HG03457 (cell line): ENCODE results near the gene SEMA4C.
A peak's percentile ranks its signal among the peaks of the same experiment; 100 is the strongest.

Experiments used
- ATAC-seq: cut with Tn5 transposase; IDR thresholded peaks from one replicate; pipeline ENCODE4 v1.9.1; 2021; ENCODE audit warnings: moderate number of reproducible peaks; ENCODE audit not compliant: unreplicated experiment

The SEMA4C gene

GRCh38 chr2:96824079-96824870, 45.6 kb downstream of the SEMA4C start:
- ATAC-seq = no peak

DNA sequence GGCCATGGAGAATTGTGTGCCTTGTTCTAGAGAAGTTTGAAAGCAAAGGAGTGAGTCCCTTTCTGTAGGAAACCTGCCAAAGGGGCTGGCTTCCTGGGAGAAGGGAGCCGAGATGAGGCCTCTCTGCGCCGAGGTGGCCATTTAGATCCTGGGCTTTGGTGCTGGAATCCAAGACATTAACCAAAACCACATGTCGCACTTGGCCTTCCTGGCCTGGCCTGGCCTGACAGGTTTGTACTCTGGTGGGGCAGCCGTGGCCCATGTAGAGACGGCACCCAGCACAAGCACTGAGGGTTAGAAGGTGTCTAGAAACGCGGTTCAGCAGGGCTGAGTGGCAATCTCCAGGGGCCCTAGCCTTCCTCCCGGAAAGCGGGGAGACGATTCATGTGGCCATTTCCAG, 46.7 kb downstream of the SEMA4C start:
- ATAC-seq = no peak

- no peak for ATAC-seq
These were observed 47.1 kb downstream of the SEMA4C start for GRCh38 chr2:96822786-96823185.

GRCh38 chr2:96821113-96821675, 48.7 kb downstream of the SEMA4C start:
- ATAC-seq = no peak

DNA sequence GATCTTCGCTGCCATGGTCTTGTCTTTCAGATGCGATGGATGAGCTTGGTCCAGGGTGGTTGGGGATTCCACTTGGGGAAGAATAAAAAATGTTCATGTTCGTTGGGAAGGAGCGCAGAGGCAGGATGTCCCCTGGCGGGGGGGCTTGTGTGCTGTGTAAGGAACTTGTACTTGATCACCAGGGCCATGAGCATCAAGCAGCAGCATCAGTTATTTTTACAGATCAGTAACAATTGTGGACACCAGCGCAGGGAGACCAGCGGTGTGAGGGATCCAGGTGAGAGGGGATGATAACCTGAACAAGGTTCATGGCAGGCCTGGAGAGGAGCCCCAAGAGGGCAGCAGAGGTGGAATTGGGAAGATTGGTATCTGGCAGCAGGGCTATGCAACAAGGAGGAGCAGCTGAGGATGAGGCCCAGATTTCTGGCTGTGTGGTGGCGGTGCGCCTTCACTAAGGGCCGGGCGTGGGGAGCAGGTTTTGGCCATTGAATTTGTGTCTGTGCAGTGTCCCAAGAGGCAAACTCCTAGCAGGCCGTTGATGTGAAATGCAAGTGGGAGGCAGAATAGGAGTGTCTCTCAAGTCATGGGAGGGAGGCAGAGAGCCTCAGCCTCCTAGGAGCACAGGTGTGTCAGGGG, 49.9 kb downstream of the SEMA4C start:
- no peak for ATAC-seq

- ATAC-seq = no peak
These were observed 50.6 kb downstream of the SEMA4C start for GRCh38 chr2:96819128-96819875.

DNA sequence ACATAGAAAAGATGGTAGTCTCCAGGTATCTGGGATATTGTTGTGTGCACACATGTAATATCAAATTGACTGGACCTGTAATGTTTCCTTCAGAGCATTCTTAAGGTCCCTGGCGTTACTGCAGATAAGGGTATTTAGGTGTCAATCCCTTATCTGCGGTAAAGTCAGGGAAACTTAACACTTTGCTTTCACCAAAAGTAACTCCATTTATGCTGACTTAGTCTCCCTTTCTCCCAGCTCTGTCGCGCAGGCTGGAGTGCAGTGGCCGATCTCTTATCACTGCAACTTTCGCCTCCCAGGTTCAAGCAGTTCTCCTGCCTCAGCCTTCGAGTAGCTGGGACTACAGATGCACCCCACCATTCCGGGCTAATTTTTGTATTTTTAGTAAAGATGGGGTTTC, 52.0 kb downstream of the SEMA4C start:
- no peak for ATAC-seq

DNA sequence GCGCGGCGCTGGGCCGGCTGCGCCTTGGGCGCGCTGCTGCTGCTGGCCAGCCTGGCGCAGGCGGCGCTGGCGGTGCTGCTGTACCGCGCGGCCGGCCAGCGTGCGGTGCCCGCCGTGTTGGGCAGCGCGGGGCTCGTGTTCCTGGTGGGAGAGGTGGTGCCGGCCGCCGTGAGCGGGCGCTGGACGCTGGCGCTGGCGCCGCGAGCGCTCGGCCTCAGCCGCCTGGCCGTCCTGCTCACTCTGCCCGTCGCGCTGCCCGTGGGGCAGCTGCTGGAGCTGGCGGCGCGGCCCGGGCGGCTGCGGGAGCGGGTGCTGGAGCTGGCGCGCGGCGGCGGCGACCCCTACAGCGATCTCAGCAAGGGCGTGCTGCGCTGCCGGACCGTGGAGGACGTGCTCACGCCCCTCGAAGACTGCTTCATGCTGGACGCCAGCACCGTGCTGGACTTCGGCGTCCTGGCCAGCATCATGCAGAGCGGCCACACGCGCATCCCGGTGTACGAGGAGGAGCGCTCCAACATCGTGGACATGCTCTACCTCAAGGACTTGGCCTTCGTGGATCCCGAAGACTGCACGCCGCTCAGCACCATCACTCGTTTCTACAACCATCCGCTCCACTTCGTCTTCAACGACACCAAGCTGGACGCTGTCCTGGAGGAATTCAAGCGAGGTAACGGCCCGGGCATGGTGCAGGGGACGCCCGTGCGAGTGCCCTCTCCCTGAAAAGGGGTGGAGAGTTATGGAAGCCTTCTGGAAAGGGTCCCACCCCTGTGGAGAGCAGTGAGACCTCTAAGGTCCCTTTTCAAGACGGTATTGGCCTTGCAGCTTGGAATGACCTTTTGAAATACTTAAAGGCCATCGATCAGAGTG, 52.8 kb downstream of the SEMA4C start:
- no peak for ATAC-seq

DNA sequence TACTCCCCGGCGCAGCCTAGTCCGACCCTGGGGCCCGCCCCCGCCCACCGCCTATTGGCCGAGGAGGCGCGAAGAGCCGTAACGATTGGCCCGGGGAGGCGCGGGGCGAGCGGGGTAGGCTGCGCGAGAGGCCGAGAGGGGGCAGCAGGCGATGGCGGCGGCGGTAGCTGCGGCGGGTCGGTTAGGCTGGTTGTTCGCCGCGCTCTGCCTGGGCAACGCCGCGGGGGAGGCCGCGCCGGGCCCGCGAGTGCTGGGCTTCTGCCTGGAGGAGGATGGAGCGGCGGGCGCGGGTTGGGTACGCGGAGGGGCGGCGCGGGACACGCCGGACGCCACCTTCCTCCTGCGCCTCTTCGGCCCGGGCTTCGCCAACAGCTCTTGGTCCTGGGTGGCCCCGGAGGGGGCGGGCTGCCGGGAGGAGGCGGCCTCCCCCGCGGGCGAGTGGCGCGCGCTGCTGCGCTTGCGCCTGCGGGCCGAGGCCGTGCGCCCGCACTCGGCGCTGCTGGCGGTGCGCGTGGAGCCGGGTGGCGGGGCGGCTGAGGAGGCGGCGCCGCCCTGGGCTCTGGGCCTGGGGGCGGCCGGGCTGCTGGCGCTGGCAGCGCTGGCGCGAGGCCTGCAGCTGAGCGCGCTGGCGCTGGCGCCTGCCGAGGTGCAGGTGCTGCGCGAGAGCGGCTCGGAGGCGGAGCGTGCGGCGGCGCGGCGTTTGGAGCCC, 53.6 kb downstream of the SEMA4C start, which contains the start of gene CNNM3:
Gene CNNM3, plus strand, starts transcription at position 142 of the 709 bp plus-strand sequence. Its CDS starts 10 bp downstream, at position 152.
- ATAC-seq = peak; percentile 66

GRCh38 chr2:96815326-96816126, 54.4 kb downstream of the SEMA4C start:
- no peak for ATAC-seq

- no peak for ATAC-seq
These were observed 56.2 kb downstream of the SEMA4C start for GRCh38 chr2:96813656-96814055.

GRCh38 chr2:96811917-96812316, 58.0 kb downstream of the SEMA4C start:
- no peak for ATAC-seq

DNA sequence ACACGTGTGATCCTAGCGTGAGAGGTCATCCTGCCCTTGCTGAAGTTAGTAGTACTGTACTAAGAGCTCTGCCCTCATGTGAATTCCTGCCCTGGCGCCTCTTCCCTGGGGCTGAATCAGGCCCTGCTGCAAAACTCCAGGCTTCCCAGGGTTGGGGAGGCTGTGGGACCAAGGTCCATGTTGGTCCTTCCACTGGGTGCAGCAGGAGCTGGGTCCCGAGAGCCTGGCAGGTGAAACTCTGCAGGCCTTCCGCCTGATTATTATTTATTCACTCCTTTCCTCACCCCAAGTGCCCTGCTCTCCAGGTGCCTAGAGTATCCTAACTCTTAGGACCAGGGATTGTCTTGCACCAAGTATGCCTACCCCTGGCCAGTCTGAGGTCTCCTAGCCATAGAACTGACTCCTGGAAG, 59.1 kb downstream of the SEMA4C start:
- no peak for ATAC-seq

DNA sequence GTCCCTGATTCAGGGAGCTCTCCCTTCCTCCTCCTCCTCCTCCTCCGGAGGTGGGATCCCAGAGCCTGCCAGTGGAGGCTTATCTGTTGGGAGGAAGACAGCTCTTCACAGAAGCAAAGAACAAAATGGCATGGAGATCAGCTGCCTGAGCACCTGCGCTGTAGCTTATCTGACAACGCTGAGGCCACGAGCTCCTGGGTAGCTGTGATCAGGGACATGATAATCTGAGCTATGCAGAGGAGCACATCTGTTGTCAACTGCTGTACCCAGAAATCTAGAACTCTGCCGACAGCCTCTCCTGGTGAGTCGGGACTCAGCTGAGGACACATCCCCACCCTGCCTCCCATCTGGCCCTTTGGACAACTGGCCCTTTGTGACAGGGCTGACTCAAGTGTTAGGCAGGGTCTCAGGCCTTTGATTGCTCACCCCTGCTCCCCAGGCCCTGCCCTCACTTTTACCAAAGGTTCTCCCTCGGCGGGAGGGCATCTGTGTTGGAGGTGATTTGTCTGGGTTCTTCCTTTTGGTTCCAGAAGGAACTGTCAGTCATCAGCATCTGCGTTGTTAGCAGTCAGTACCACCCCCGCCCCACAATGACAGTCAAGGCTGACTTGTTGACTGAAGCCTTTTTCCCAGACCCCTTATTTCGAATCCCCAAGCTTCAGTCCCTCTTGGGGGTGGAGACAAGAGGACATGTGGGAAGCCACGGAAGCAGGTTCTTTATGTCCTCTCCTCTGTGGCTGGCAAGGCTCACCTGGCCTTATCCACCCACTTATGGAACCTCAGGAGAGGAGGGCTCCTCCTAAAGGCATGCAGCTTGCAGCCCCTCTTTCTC, 59.7 kb downstream of the SEMA4C start:
- ATAC-seq = no peak
